Lower lobe of right lung (tissue), 2 donors: ENCODE data around the gene PTPRN2. TPM values are rescaled to one million over a fixed set of nuclear protein-coding genes. Genes with fewer than 3 reads are reported as not detected.
A peak's percentile ranks its signal among the peaks of the same experiment; 100 is the strongest.

Source experiments
- ATAC-seq, 2 donors: fragments of 200-7000 bp; cut with Tn5 transposase; one replicate each; pipeline ENCODE4 v1.9.1; 2020 to 2022; ENCODE audit warnings: mild to moderate bottlenecking in 2 of 2, moderate library complexity in 2 of 2
- DNase-seq: peaks from one replicate; pipeline ENCODE4 v3.0.0-alpha.2; 2020
- H3K27ac ChIP-seq: fragments of 200-600 bp; one replicate; pipeline ENCODE4 v1.8.0; 2022
- H3K27me3 ChIP-seq: fragments of 200-600 bp; one replicate; pipeline ENCODE4 v1.8.0; 2022; ENCODE audit warnings: low read depth
- H3K36me3 ChIP-seq: fragments of 200-600 bp; one replicate; pipeline ENCODE4 v1.8.0; 2022; ENCODE audit warnings: mild to moderate bottlenecking
- H3K4me1 ChIP-seq: fragments of 200-600 bp; one replicate; pipeline ENCODE4 v1.8.0; 2022
- H3K4me3 ChIP-seq: fragments of 200-600 bp; one replicate; pipeline ENCODE4 v1.8.0; 2022; ENCODE audit warnings: mild to moderate bottlenecking
- H3K9me3 ChIP-seq: fragments of 200-600 bp; one replicate; pipeline ENCODE4 v1.8.0; 2022
- CTCF ChIP-seq: fragments of 200-600 bp; IDR thresholded peaks from one replicate; pipeline ENCODE4 v1.8.0; 2022; ENCODE audit warnings: antibody characterized with exemption, mild to moderate bottlenecking
- intact Hi-C: fragments of 100-400 bp; cut with DNase I; formaldehyde crosslinking; loops from one replicate; pipeline ENCODE4 v1.11.0; 2022
- total RNA-seq: library from RNA; stranded (reverse); fragmentation: NEBNext Ultra II Directional; extraction: Animal tissue kit (Norgen Biotek cat#: 25700); gene quantifications from one replicate; pipeline ENCODE4 v1.2.1, GENCODE V29; 2021
- donor health status: DM: no; HTN: yes; CAD: no; lungs with severe emphysema.

The PTPRN2 gene
- total RNA-seq, 1 donor from 2014 or later = 6.8 TPM

GRCh38 chr7:158123214-158123613 is 464.4 kb downstream of the PTPRN2 start:
- H3K4me3 ChIP-seq = no peak overlapping the region
- H3K36me3 ChIP-seq = no peaks in the 10 kb centered on the region
- intact Hi-C loops = no loop called here
- H3K4me1 ChIP-seq = no peaks in the 10 kb centered on the region
- ATAC-seq (no peak), DNase-seq (no peak)
- peaks cover 7% of the 10 kb centered on the region for H3K9me3 ChIP-seq
- H3K27me3 ChIP-seq = no peaks in the 10 kb centered on the region
- no peak for TF ChIP-seq CTCF
- H3K27ac ChIP-seq = no peak overlapping the region

DNA sequence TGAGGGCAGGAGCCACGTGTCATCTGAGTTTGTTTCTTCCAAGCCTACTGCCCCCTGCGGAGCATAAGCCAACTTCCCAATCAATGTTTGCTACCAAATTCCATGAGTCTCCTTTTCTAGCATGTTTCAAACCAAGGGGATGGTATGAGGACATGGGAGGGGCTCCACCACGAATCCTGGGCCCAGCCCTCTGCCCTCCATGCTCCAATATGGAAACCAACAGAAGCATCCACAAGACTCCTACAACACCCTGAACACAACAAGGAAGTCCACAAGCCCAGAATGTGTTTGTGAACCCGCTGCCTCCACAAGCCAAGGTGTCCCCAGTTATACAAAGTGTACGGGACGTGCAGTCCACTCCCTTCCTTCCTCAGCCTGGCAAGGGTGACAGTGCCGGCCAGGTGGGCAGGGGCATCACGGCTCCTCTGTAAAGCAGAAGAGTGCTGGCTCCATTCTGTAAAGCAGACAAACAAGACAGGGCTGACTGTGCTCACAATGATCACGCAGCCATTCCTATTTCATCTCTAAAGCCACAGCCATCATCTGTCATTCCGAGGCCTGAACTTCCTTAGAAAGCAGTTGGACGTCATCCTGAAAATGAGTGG is 466.1 kb downstream of the PTPRN2 start:
- ATAC-seq (no peak), DNase-seq (no peak)
- Histone ChIP-seq H3K27ac (no peak overlapping the region), H3K36me3 (no peaks in the 10 kb centered on the region), H3K4me1 (no peaks in the 10 kb centered on the region), H3K9me3 (peaks cover 24% of the 10 kb centered on the region), H3K27me3 (no peaks in the 10 kb centered on the region), H3K4me3 (no peak overlapping the region)
- TF ChIP-seq CTCF = no peak
- intact Hi-C loops = no loop called here

- intact Hi-C loops = no loop called here
- no peak for TF ChIP-seq CTCF
- H3K4me3 ChIP-seq = no peak overlapping the region
- DNase-seq = no peak
- no peak overlapping the region for H3K27ac ChIP-seq
- no peaks in the 10 kb centered on the region for H3K27me3 ChIP-seq
- no peaks in the 10 kb centered on the region for H3K36me3 ChIP-seq
- H3K4me1 ChIP-seq = no peaks in the 10 kb centered on the region
- ATAC-seq = peak in 1 of 2 donors; percentile 62
- peaks cover 30% of the 10 kb centered on the region for H3K9me3 ChIP-seq
These were observed 466.9 kb downstream of the PTPRN2 start for GRCh38 chr7:158120716-158121115.

GRCh38 chr7:158120316-158120715 is 467.3 kb downstream of the PTPRN2 start:
- ATAC-seq = no peak
- TF ChIP-seq CTCF = no peak
- intact Hi-C loops = no loop called here
- Histone ChIP-seq H3K27me3 (no peaks in the 10 kb centered on the region), H3K27ac (no peak overlapping the region), H3K36me3 (no peaks in the 10 kb centered on the region), H3K9me3 (peaks cover 32% of the 10 kb centered on the region), H3K4me1 (no peaks in the 10 kb centered on the region), H3K4me3 (no peak overlapping the region)
- no peak for DNase-seq

DNA sequence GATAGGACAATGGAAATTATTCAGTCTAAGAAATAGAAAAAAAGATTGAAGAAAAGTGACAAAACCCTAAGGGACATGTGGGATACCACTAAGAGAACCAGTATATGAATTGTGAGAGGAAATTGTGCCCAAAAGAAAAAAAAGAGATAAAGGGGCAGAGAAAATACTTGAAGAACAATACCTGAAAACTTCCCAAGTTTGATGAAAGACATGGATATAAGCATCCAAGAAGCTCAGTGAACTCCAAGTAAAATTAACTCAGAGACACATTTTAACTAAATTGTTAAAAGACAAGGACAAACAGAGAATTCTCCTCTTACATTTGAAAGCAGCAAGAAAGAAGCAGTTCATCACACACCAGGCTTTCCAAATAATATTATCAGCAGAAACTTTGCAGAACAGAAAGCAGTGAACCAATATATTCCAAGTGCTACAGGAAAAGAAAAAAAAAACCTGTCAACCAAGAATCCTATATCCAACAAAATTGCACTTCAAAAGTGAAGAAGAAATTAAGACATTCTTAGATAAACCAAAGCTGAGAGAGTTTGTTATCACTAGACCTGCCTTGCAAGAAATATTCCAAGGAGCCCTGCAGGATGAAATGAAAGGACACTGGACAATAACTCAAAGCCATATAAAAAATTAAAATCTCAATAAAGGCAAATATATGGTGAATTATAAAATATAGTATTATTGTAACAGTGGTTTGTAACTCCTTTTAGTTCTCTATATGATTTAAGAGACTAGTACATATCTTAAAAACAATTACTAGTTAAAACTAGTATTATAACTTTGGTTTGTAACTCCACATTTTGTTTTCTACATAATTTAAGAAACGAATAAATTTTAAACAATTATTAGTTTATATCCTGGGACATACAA is 470.0 kb downstream of the PTPRN2 start:
- Histone ChIP-seq H3K36me3 (no peaks in the 10 kb centered on the region), H3K4me1 (no peaks in the 10 kb centered on the region), H3K4me3 (no peak overlapping the region), H3K9me3 (peaks cover 32% of the 10 kb centered on the region), H3K27me3 (no peaks in the 10 kb centered on the region), H3K27ac (no peak overlapping the region)
- intact Hi-C loops = no loop called here
- DNase-seq (no peak), ATAC-seq (no peak)
- TF ChIP-seq CTCF = no peak
